Measurements from ENCODE around the gene GRB2.
"Not testable (repeated sequence)": the region's sequence is repeated elsewhere in the genome, so short reads cannot be mapped to it uniquely, and the experiment has no call there.

The GRB2 gene

GRCh38 chr17:75387771-75388170 lies 17.7 kb downstream of the GRB2 start:
- DNase-seq (ENCODE audit: low read depth) = no peak

DNA sequence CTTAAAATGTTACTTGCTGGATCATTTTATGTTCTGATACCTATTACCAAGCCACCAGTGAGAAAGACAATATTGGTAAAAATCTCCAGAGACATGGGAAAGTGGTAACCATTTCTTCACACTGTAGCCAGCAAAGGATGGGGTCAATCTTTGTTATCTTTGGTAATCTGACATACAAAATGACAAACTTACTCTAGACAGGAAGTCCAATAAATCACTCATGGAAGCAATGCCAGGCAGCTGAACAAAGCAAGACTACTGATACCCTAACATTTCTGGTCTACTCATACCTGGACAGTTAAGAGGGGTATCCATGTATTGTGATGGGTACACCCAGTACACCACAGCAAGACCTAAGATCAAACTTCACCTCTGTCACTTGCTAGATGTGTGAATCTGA lies 19.0 kb downstream of the GRB2 start:
- no peak for DNase-seq (ENCODE audit: low read depth)

DNA sequence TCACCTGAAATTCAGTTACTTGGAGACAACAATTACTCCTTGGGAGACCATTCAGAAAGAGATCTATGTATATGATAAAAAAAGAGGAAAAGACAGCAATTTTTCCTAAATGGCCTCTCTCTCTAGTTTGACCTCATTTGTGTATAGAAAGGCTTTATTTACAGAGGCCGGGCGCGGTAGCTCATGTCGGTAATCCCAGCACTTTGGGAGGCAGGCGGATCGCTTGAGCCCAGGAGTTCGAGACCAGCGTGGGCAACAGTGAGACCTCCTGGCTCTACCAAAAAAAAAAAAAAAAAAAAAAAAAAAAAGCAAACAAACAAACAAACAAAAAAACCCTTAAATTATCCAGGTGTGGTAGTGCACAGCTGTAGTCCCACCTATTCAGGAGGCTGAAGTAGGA lies 20.7 kb downstream of the GRB2 start:
- no peak for DNase-seq (ENCODE audit: low read depth)

- no peak for DNase-seq (ENCODE audit: low read depth)
These were observed 21.7 kb downstream of the GRB2 start for GRCh38 chr17:75383842-75384195.

- DNase-seq (ENCODE audit: low read depth) = no peak
These were observed 24.7 kb downstream of the GRB2 start for GRCh38 chr17:75380750-75381149.

DNA sequence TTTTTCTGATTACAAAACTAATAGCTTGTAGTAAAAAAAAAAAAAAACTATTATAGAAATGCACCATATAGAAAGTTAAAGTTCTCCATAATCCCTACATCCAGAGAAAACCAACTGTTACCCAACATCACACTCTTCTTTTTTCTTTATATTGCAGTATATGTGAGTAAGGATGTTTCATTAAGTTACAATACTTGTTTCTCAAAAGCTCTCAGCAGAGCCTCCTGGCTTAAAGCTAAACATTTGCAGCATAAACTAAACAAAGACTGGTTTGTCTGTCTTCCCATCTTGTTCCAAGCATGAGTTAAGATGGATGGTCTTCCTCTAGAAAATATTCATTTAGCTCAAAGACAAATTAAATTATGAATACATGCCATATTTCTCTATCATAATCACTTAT lies 25.2 kb downstream of the GRB2 start:
- no peak for DNase-seq (ENCODE audit: low read depth)

DNA sequence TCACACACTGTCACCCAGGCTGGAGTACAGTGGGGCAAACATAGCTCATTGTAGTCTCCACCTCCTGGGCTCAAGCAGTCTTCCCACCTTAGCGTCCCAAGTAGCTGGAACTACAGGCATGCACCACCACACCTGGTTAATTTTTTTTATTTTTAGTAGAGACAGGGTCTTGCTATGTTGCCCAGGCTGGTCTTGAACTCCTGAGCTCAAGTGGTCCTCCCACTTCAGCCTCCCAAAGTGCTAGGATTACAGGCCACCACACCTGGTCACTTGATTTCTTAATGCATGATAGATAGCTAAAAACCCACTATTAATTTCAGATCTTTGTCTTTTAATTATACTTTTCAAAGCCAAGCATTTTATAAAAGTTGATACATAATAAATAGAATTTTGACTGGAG lies 26.1 kb downstream of the GRB2 start:
- not testable (repeated sequence) for DNase-seq (ENCODE audit: low read depth)

- DNase-seq (ENCODE audit: low read depth) = no peak
These were observed 32.2 kb downstream of the GRB2 start for GRCh38 chr17:75373280-75373679.

GRCh38 chr17:75371981-75372380 lies 33.5 kb downstream of the GRB2 start:
- DNase-seq (ENCODE audit: low read depth) = no peak

DNA sequence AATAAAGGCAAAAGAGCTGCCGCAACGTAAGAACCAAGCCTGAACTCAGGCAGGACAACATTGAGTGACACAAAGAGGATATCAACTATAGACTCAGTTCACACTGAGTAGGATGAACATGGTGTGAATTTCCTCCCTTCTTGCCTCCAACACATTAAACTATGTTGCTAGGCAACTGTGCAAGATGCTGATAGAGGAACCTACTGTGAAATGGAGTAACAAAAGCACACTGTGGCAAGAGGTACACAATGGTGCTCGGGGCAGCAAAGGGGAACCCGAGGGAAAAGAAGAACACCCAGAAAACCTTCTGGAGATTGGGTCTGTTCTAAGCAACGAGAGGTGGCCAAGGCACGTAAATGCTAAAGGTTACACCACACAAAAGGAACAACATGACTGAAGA lies 34.1 kb downstream of the GRB2 start:
- no peak for DNase-seq (ENCODE audit: low read depth)

DNA sequence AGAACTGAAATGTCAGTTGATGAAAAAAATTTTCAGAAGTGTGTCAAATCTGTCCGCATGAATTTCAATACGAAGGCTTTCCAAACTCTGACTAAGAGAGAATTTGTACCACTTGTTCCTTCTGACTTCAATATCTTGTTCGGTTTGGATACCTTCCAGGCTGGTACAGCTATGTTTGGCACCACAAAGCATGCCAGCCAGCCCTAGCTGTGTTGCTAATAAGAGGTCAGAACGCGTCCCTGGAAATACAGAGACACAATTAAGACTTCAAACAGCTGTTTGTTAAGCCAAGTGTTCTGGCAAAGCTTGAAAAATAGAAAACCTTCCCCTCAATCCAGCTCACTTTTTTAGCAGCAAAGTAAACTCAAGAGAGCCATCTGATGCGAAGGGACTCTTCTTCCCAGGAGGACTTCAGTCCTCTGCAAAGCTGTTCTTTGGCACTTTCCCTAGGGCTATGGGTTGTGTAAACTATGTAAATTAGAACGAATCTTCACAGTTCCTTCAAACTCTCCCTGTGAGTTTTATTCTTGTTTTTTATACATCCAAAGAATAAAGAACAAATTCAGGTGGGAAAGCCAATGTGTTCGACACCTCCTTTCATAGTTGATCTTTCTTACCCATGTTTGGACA lies 35.1 kb downstream of the GRB2 start:
- DNase-seq (ENCODE audit: low read depth) = no peak

GRCh38 chr17:75367838-75368789 lies 37.4 kb downstream of the GRB2 start:
- DNase-seq (ENCODE audit: low read depth) = not testable (repeated sequence)

- no peak for DNase-seq (ENCODE audit: low read depth)
These were observed 38.2 kb downstream of the GRB2 start for GRCh38 chr17:75367312-75367711.

GRCh38 chr17:75366432-75366831 lies 39.0 kb downstream of the GRB2 start:
- no peak for DNase-seq (ENCODE audit: low read depth)

DNA sequence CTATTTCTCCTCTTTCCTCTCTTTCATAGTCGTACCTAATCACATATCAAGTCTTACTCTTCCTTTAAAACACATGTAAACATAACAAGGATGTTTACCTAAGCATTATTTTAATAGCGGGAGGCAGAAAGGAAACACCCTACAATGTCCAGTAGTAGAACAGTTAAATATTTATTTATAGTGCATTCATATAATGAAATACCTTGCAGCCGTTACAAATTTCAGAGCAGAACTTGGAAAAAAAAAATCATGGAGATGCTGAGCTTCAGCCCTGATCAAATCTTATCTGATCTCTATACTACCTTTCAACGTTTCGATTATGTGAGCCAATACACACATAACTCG lies 39.6 kb downstream of the GRB2 start:
- DNase-seq (ENCODE audit: low read depth) = no peak

GRCh38 chr17:75365009-75365930 lies 40.2 kb downstream of the GRB2 start:
- DNase-seq (ENCODE audit: low read depth) = no peak

DNA sequence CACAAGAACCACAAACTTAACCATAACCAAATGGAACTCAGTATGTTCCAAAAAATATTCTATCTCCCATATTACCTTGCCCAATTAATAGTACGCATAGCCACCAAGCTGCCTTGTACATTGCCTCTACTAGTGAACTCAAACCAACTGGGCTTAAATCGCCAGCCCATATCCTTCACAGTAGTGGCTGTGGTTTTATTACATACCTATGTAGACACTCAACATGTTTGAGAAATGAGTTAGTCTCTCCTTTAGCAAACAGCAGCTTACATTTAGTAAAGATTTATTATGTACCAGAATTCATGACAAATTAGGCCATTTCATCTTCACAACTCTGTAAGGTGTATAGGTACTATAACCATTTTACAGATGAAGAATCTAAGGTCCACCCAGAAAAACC lies 41.4 kb downstream of the GRB2 start:
- DNase-seq (ENCODE audit: low read depth) = no peak

- no peak for DNase-seq (ENCODE audit: low read depth)
These were observed 43.5 kb downstream of the GRB2 start for GRCh38 chr17:75361996-75362395.

GRCh38 chr17:75361344-75361743 lies 44.1 kb downstream of the GRB2 start:
- no peak for DNase-seq (ENCODE audit: low read depth)

- no peak for DNase-seq (ENCODE audit: low read depth)
These were observed 49.1 kb downstream of the GRB2 start for GRCh38 chr17:75356260-75356937.

DNA sequence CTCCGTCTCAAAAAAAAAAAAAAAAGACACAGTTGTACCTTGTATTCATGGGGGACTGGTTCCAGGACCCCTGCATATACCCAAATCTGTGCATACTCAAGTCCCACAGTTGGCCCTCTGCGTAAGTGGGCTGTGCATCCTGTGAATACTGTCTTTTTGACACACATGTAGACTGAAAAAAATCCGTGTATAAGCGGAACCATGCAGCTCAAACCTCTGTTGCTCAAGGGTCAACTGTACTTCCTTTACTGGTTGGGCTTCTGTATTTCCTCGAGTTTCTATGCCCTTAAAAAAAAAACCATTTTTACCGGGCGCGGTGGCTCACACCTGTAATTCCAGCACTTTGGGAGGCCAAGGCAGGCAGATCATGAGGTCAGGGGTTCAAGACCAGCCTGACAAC lies 52.3 kb downstream of the GRB2 start:
- DNase-seq (ENCODE audit: low read depth) = no peak

GRCh38 chr17:75352079-75352569 lies 53.4 kb downstream of the GRB2 start:
- no peak for DNase-seq (ENCODE audit: low read depth)
